GM12865 (cell line): Measurements from ENCODE around the gene COQ10A.

Experiments
- DNase-seq: peaks from one replicate; pipeline ENCODE4 v3.0.0; 2010; ENCODE audit warnings: low read depth
- H3K4me3 ChIP-seq: 2 replicates; pipeline ENCODE4 v1.5.1; 2011; ENCODE audit warnings: mild to moderate bottlenecking, low read depth, low read length, control low read depth
- CTCF ChIP-seq: IDR thresholded peaks from 2 replicates; pipeline ENCODE4 v1.5.1; 2011; ENCODE audit warnings: low read length, control low read depth, low read depth, inconsistent platforms; ENCODE audit not compliant: insufficient read depth; ENCODE audit errors: missing control alignments

Gene COQ10A

DNA sequence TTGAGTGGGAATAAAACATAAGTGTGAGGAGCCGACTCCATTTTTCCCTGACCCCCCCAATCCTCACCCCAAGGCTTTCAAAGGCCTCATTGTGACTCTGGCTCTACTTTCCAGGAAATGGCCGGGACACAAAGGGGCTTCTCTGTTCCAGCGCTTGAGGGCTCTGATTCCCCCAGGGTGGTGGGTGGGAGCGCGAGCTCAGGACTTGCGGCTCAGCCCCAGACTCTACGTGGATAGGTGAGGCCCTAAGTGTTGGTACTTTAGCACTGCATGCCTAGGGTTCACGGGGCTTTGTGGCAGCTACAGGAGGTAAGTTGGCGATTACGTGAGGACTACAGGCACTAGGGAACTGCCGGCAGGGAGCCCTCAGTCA, 48.5 kb downstream of the COQ10A start:
- H3K4me3 ChIP-seq: peak overlapping the region; percentile 82
- no peak for DNase-seq
- TF ChIP-seq CTCF: no peak

DNA sequence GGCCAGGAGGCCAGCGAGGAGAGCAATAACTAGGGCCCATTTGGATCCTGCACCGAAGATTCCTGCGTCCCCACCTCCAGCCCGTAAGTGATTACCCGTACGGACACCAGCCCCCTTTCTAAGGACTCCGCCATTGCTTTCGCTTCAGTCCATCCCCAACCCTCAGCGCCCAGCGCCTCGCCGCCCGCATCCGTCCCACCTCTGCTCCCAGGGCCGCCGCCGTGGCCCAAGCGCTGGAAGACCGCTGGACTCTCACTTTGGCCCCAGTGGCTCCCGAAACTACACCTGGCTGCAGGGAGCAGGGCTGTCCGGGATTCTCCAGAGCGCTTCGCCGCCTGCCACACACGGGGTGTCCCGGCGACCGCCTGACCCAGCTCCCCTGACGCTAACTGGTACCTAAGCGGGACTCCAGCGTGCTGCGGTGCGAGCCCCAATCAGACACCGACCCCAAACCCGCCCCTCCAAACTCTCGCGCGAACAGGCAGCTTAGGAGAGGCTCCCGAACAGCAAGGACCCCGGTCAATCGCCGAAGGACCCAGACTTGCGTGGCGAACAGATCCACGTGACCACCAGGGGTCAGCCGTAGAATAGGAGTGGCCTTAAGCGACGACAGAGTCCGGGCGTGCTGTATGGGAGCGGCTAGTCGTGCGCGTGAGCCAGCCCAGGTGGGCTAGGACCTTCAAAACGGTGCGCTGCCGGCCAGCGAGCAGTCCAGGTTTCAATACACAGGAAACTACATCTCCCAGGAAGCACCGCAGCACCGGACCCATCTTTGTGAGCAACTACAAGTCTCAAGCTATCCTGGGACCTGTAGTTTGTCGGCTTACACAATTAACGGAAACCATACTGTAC, 49.1 kb downstream of the COQ10A start, which contains the start of gene CNPY2:
CNPY2 (minus strand) TSS at position 367 of the 852 bp plus-strand sequence. CDS start 771 bp downstream, outside the sequence.
- peak; percentile 13 for TF ChIP-seq CTCF
- peak; percentile 100 for DNase-seq
- peak within 1 kb of the TSS; percentile 82 for H3K4me3 ChIP-seq

GRCh38 chr12:56317675-56318074, 50.9 kb downstream of the COQ10A start:
- H3K4me3 ChIP-seq: no peak overlapping the region
- no peak for DNase-seq
- TF ChIP-seq CTCF: no peak
